HepG2 (cell line): ENCODE data around the gene POLR1C. TPM values are rescaled to one million over a fixed set of nuclear protein-coding genes. Genes with fewer than 3 reads are reported as not detected.

Experiments
- ATF7 ChIP-seq, 2 experiments: fragments of 450-650 bp in 1 of 2; sonication (generic) in 1 of 2; formaldehyde crosslinking in 1 of 2; IDR thresholded peaks; 2 replicates each; pipeline versions ENCODE4 v1.4.0 to v1.6.1; 2016 to 2020; ENCODE audit warnings: antibody characterized with exemption in 1 of 2, mild to moderate bottlenecking in 1 of 2, missing genetic modification reagents in 1 of 2
- CENPT ChIP-seq: sonication (generic); formaldehyde crosslinking; IDR thresholded peaks from 2 replicates; pipeline ENCODE4 v1.8.0; 2022; ENCODE audit warnings: low read depth, mild to moderate bottlenecking, moderate library complexity, missing genetic modification reagents
- EHMT2 ChIP-seq: fragments of 200-600 bp; sonication (generic); IDR thresholded peaks from 2 replicates; pipeline ENCODE4 v1.7.0; 2017; ENCODE audit warnings: antibody characterized with exemption, low read depth, low read length, borderline replicate concordance
- GTF2F1 ChIP-seq: fragments of 150-350 bp; IDR thresholded peaks from 2 replicates; pipeline ENCODE4 v1.6.1; 2014; ENCODE audit warnings: low read length
- NR2F6 ChIP-seq, 2 experiments: IDR thresholded peaks; 2 replicates each; pipeline ENCODE4 v1.6.1; 2016; ENCODE audit warnings: antibody characterized with exemption in 1 of 2, mild to moderate bottlenecking in 1 of 2
- PCBP1 ChIP-seq: fragments of 200-400 bp; formaldehyde crosslinking; IDR thresholded peaks from 2 replicates; pipeline ENCODE4 v1.6.1; 2017; ENCODE audit warnings: mild to moderate bottlenecking, low read depth, low read length, borderline replicate concordance
- PITX1 ChIP-seq: sonication (generic); formaldehyde crosslinking; IDR thresholded peaks from 2 replicates; pipeline ENCODE4 v1.5.1; 2020; ENCODE audit warnings: mild to moderate bottlenecking, missing genetic modification reagents
- TCF12 ChIP-seq, 2 experiments: fragments of 450-650 bp in 1 of 2; sonication (generic) in 1 of 2; formaldehyde crosslinking in 1 of 2; IDR thresholded peaks; 2 replicates each; pipeline versions ENCODE4 v1.6.1 to v1.8.0; 2017 to 2022; ENCODE audit warnings: antibody characterized with exemption in 1 of 2, mild to moderate bottlenecking in 1 of 2, missing genetic modification reagents in 1 of 2, moderate library complexity in 1 of 2
- TRIM24 ChIP-seq: sonication (generic); formaldehyde crosslinking; IDR thresholded peaks from 2 replicates; pipeline ENCODE4 v1.8.0; 2022; ENCODE audit warnings: mild to moderate bottlenecking, missing genetic modification reagents
- ZNF296 ChIP-seq: sonication (generic); formaldehyde crosslinking; conservative IDR thresholded peaks from 2 replicates; pipeline ENCODE4 v1.5.0; 2020; ENCODE audit warnings: mild to moderate bottlenecking, missing genetic modification reagents
- ZNF589 ChIP-seq: sonication (generic); formaldehyde crosslinking; conservative IDR thresholded peaks from 2 replicates; pipeline ENCODE4 v1.8.0; 2022; ENCODE audit warnings: mild to moderate bottlenecking, moderate library complexity, missing genetic modification reagents
- polyA plus RNA-seq, 8 experiments: library from polyadenylated mRNA; depleted of rRNA in 3 of 8; stranded (reverse) in 7 of 8; unstranded in 1 of 8; fragments of >200 nt; fragmentation: Illumina TruSeq in 4 of 8; extraction: Trizol in 4 of 8; gene quantifications; 2 replicates each; pipeline versions ENCODE4 v1.2.1 to v1.2.3, GENCODE V29; 2011 to 2016; ENCODE audit warnings: low read depth in 4 of 8, missing spikeins in 1 of 8, mixed read lengths in 1 of 8; ENCODE audit not compliant: insufficient read depth in 1 of 8
- total RNA-seq, 5 experiments: library from RNA; depleted of rRNA; stranded (reverse); fragments of >200 nt; fragmentation: Illumina TruSeq; extraction: Trizol; gene quantifications; 2 replicates each; pipeline ENCODE4 v1.2.3, GENCODE V29; 2016; ENCODE audit warnings: low read depth in 1 of 5
- TF ChIP-seq, protein P1 (sequence below): sonication (generic); formaldehyde crosslinking; IDR thresholded peaks from 2 replicates; pipeline ENCODE4 v1.4.0; 2020; ENCODE audit warnings: missing genetic modification reagents, borderline replicate concordance
- TF ChIP-seq, protein P2 (sequence below): sonication (generic); formaldehyde crosslinking; IDR thresholded peaks from 2 replicates; pipeline ENCODE4 v1.9.0; 2021; ENCODE audit warnings: missing genetic modification reagents, borderline replicate concordance
- TF ChIP-seq, protein P3 (sequence below): sonication (generic); formaldehyde crosslinking; IDR thresholded peaks from 2 replicates; pipeline ENCODE4 v1.4.0; 2020; ENCODE audit warnings: mild to moderate bottlenecking, missing genetic modification reagents, borderline replicate concordance

Gene POLR1C
- total and polyA plus RNA-seq, 2 of the 13 experiments (the other 11 are each of a cell fraction or from before 2014, with no cell fraction given), result 62.6 to 72.2 TPM

GRCh38 chr6:43477235-43478007 is 39.5 kb upstream of the POLR1C start, which contains the start of gene TJAP1 (continued):
- TF ChIP-seq TCF12 (IDR thresholded peaks at IDR 0.05) (no peak), TCF12 (CRISPR knock-in tag; IDR thresholded peaks at IDR 0.05) (no peak; the same call in 1 of the 2 replicates), PITX1 (peak; percentile 85), TRIM24 (CRISPR knock-in tag) (no peak), GTF2F1 (no peak), NR2F6 (IDR thresholded peaks at IDR 0.05) (no peak), NR2F6 (CRISPR knock-in tag; IDR thresholded peaks at IDR 0.05) (0 out of 2 replicates have a peak, but pooled peaks have one; percentile 10), CENPT (no peak), ZNF589 (CRISPR knock-in tag) (peak; percentile 71; the same call in 1 of the 2 replicates), ZNF296 (no peak), PCBP1 (0 out of 2 replicates have a peak, but pooled peaks have one; percentile 57), ATF7 (IDR thresholded peaks at IDR 0.05) (no peak), ATF7 (CRISPR knock-in tag; IDR thresholded peaks at IDR 0.05) (peak; percentile 73), EHMT2 (no peak)
- TF ChIP-seq, protein P1, sequence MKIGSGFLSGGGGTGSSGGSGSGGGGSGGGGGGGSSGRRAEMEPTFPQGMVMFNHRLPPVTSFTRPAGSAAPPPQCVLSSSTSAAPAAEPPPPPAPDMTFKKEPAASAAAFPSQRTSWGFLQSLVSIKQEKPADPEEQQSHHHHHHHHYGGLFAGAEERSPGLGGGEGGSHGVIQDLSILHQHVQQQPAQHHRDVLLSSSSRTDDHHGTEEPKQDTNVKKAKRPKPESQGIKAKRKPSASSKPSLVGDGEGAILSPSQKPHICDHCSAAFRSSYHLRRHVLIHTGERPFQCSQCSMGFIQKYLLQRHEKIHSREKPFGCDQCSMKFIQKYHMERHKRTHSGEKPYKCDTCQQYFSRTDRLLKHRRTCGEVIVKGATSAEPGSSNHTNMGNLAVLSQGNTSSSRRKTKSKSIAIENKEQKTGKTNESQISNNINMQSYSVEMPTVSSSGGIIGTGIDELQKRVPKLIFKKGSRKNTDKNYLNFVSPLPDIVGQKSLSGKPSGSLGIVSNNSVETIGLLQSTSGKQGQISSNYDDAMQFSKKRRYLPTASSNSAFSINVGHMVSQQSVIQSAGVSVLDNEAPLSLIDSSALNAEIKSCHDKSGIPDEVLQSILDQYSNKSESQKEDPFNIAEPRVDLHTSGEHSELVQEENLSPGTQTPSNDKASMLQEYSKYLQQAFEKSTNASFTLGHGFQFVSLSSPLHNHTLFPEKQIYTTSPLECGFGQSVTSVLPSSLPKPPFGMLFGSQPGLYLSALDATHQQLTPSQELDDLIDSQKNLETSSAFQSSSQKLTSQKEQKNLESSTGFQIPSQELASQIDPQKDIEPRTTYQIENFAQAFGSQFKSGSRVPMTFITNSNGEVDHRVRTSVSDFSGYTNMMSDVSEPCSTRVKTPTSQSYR (CRISPR knock-in tag), result no peak
- TF ChIP-seq, protein P2, sequence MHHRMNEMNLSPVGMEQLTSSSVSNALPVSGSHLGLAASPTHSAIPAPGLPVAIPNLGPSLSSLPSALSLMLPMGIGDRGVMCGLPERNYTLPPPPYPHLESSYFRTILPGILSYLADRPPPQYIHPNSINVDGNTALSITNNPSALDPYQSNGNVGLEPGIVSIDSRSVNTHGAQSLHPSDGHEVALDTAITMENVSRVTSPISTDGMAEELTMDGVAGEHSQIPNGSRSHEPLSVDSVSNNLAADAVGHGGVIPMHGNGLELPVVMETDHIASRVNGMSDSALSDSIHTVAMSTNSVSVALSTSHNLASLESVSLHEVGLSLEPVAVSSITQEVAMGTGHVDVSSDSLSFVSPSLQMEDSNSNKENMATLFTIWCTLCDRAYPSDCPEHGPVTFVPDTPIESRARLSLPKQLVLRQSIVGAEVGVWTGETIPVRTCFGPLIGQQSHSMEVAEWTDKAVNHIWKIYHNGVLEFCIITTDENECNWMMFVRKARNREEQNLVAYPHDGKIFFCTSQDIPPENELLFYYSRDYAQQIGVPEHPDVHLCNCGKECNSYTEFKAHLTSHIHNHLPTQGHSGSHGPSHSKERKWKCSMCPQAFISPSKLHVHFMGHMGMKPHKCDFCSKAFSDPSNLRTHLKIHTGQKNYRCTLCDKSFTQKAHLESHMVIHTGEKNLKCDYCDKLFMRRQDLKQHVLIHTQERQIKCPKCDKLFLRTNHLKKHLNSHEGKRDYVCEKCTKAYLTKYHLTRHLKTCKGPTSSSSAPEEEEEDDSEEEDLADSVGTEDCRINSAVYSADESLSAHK (CRISPR knock-in tag), result no peak
- TF ChIP-seq, protein P3, sequence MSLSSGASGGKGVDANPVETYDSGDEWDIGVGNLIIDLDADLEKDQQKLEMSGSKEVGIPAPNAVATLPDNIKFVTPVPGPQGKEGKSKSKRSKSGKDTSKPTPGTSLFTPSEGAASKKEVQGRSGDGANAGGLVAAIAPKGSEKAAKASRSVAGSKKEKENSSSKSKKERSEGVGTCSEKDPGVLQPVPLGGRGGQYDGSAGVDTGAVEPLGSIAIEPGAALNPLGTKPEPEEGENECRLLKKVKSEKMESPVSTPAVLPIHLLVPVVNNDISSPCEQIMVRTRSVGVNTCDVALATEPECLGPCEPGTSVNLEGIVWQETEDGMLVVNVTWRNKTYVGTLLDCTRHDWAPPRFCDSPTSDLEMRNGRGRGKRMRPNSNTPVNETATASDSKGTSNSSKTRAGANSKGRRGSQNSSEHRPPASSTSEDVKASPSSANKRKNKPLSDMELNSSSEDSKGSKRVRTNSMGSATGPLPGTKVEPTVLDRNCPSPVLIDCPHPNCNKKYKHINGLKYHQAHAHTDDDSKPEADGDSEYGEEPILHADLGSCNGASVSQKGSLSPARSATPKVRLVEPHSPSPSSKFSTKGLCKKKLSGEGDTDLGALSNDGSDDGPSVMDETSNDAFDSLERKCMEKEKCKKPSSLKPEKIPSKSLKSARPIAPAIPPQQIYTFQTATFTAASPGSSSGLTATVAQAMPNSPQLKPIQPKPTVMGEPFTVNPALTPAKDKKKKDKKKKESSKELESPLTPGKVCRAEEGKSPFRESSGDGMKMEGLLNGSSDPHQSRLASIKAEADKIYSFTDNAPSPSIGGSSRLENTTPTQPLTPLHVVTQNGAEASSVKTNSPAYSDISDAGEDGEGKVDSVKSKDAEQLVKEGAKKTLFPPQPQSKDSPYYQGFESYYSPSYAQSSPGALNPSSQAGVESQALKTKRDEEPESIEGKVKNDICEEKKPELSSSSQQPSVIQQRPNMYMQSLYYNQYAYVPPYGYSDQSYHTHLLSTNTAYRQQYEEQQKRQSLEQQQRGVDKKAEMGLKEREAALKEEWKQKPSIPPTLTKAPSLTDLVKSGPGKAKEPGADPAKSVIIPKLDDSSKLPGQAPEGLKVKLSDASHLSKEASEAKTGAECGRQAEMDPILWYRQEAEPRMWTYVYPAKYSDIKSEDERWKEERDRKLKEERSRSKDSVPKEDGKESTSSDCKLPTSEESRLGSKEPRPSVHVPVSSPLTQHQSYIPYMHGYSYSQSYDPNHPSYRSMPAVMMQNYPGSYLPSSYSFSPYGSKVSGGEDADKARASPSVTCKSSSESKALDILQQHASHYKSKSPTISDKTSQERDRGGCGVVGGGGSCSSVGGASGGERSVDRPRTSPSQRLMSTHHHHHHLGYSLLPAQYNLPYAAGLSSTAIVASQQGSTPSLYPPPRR (CRISPR knock-in tag), result peak; percentile 63; the same call in 1 of the 2 replicates
